Embryonic facial prominence (tissue), 1 donor: ENCODE data around the gene PTH.

Experiments
- DNase-seq: peaks from one replicate; pipeline ENCODE4 v3.0.0-alpha.2; 2016; ENCODE audit errors: extremely low spot score

PTH gene

GRCh38 chr11:13449522-13449921 lies 46.3 kb downstream of the PTH start:
- DNase-seq = no peak

- no peak for DNase-seq
Observed at GRCh38 chr11:13448876-13449275, 46.9 kb downstream of the PTH start.

GRCh38 chr11:13446444-13446843 lies 49.4 kb downstream of the PTH start:
- no peak for DNase-seq

- no peak for DNase-seq
Observed at GRCh38 chr11:13445588-13445987, 50.2 kb downstream of the PTH start.
